ENCODE data around the gene ATG7. TPM values are rescaled to one million over a fixed set of nuclear protein-coding genes. Genes with fewer than 3 reads are reported as not detected.
A peak's percentile ranks its signal among the peaks of the same experiment; 100 is the strongest.
"Not testable (repeated sequence)": the region's sequence is repeated elsewhere in the genome, so short reads cannot be mapped to it uniquely, and the experiment has no call there.

Gene ATG7
- total RNA-seq, 1 donor from 2014 or later = 40.3 TPM

- DNase-seq (ENCODE audit: low spot score in 2 of 2, unreplicated experiment in 2 of 2) = no peak
- H3K36me3 Mint-ChIP-seq = peaks cover 12% of the 10 kb centered on the region
- H3K27me3 Mint-ChIP-seq (ENCODE audit: low read depth) = no peaks in the 10 kb centered on the region
- peak overlapping the region; percentile 56 for H3K27ac Mint-ChIP-seq
- peaks cover 5% of the 10 kb centered on the region for H3K4me1 Mint-ChIP-seq
- H3K4me3 Mint-ChIP-seq = no peak overlapping the region
- TF ChIP-seq CTCF (IDR thresholded peaks at IDR 0.05; ENCODE audit: unreplicated experiment) = no peak
- H3K9me3 Mint-ChIP-seq = no peaks in the 10 kb centered on the region
Observed at GRCh38 chr3:11569156-11569741, 297.1 kb downstream of the ATG7 start.

GRCh38 chr3:11570251-11570650 is 298.1 kb downstream of the ATG7 start:
- no peak overlapping the region for H3K4me3 Mint-ChIP-seq
- TF ChIP-seq CTCF (IDR thresholded peaks at IDR 0.05; ENCODE audit: unreplicated experiment) = no peak
- H3K9me3 Mint-ChIP-seq = no peaks in the 10 kb centered on the region
- peaks cover 12% of the 10 kb centered on the region for H3K36me3 Mint-ChIP-seq
- peak overlapping the region; percentile 48 for H3K27ac Mint-ChIP-seq
- H3K4me1 Mint-ChIP-seq = peaks cover 6% of the 10 kb centered on the region
- DNase-seq (ENCODE audit: low spot score in 2 of 2, unreplicated experiment in 2 of 2) = no peak
- H3K27me3 Mint-ChIP-seq (ENCODE audit: low read depth) = no peaks in the 10 kb centered on the region

GRCh38 chr3:11570789-11571495 is 298.7 kb downstream of the ATG7 start:
- H3K4me3 Mint-ChIP-seq = no peak overlapping the region
- no peak for TF ChIP-seq CTCF (IDR thresholded peaks at IDR 0.05; ENCODE audit: unreplicated experiment)
- H3K4me1 Mint-ChIP-seq = peaks cover 12% of the 10 kb centered on the region
- no peak for DNase-seq (ENCODE audit: low spot score in 2 of 2, unreplicated experiment in 2 of 2)
- H3K9me3 Mint-ChIP-seq = no peaks in the 10 kb centered on the region
- no peaks in the 10 kb centered on the region for H3K27me3 Mint-ChIP-seq (ENCODE audit: low read depth)
- peaks cover 12% of the 10 kb centered on the region for H3K36me3 Mint-ChIP-seq
- H3K27ac Mint-ChIP-seq = peak overlapping the region; percentile 48

- H3K4me1 Mint-ChIP-seq = peaks cover 23% of the 10 kb centered on the region
- not testable (repeated sequence) for H3K9me3 Mint-ChIP-seq
- peak overlapping the region; percentile 77 for H3K27ac Mint-ChIP-seq
Observed at GRCh38 chr3:11572660-11573059, 300.5 kb downstream of the ATG7 start.

GRCh38 chr3:11574981-11575669 is 302.9 kb downstream of the ATG7 start:
- no peak for TF ChIP-seq CTCF (IDR thresholded peaks at IDR 0.05; ENCODE audit: unreplicated experiment)
- no peaks in the 10 kb centered on the region for H3K27me3 Mint-ChIP-seq (ENCODE audit: low read depth)
- DNase-seq (ENCODE audit: low spot score in 2 of 2, unreplicated experiment in 2 of 2) = no peak
- H3K27ac Mint-ChIP-seq = peak overlapping the region; percentile 56
- no peaks in the 10 kb centered on the region for H3K9me3 Mint-ChIP-seq
- H3K4me3 Mint-ChIP-seq = no peak overlapping the region
- peaks cover 38% of the 10 kb centered on the region for H3K4me1 Mint-ChIP-seq
- H3K36me3 Mint-ChIP-seq = peaks cover 11% of the 10 kb centered on the region

More at GRCh38 chr3:11572660-11573059, 300.5 kb downstream of the ATG7 start:
- not testable (repeated sequence) for H3K4me3 Mint-ChIP-seq; H3K27me3 Mint-ChIP-seq (ENCODE audit: low read depth); DNase-seq (ENCODE audit: low spot score in 2 of 2, unreplicated experiment in 2 of 2); H3K36me3 Mint-ChIP-seq

- Mint-ChIP-seq H3K27me3 (ENCODE audit: low read depth) (no peaks in the 10 kb centered on the region), H3K36me3 (peaks cover 13% of the 10 kb centered on the region), H3K4me3 (no peak overlapping the region), H3K9me3 (no peaks in the 10 kb centered on the region), H3K27ac (peak overlapping the region; percentile 66), H3K4me1 (peaks cover 39% of the 10 kb centered on the region)
- no peak for TF ChIP-seq CTCF (IDR thresholded peaks at IDR 0.05; ENCODE audit: unreplicated experiment)
- no peak for DNase-seq (ENCODE audit: low spot score in 2 of 2, unreplicated experiment in 2 of 2)
Observed at GRCh38 chr3:11575677-11576076, 303.5 kb downstream of the ATG7 start.
